ENCODE data around the gene MTURN. TPM values are rescaled to one million over a fixed set of nuclear protein-coding genes. Genes with fewer than 3 reads are reported as not detected.

MTURN gene
- total RNA-seq, 1 donor from 2014 or later, result 4.2 TPM

DNA sequence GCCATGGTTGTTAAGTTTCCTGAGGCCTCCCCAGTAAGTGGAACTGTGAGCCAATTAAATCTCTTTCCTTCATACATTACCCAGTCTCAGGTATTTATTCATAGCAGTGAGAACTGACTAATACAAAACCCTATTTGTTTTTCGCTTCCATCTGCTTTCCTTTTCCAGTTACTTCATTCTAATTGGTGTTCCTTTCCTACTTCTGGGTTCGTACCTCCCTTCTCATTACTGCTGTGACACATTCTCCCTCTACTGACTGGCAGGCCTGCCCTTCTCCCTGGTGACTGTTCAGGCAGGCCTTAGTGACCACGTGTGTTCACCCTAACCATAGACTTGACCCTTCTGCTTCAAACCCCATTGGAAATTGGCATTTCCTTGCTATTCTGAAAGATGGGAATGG, 37.7 kb downstream of the MTURN start:
- no peak for DNase-seq
- intact Hi-C loops (cut with micrococcal nuclease), result no loop called here
- Mint-ChIP-seq H3K9me3 (no peaks in the 10 kb centered on the region), H3K27me3 (peaks cover 4% of the 10 kb centered on the region), H3K27ac (no peak overlapping the region), H3K36me3 (ENCODE audit: low read depth) (no peaks in the 10 kb centered on the region), H3K4me1 (no peaks in the 10 kb centered on the region), H3K4me3 (no peak overlapping the region)

DNA sequence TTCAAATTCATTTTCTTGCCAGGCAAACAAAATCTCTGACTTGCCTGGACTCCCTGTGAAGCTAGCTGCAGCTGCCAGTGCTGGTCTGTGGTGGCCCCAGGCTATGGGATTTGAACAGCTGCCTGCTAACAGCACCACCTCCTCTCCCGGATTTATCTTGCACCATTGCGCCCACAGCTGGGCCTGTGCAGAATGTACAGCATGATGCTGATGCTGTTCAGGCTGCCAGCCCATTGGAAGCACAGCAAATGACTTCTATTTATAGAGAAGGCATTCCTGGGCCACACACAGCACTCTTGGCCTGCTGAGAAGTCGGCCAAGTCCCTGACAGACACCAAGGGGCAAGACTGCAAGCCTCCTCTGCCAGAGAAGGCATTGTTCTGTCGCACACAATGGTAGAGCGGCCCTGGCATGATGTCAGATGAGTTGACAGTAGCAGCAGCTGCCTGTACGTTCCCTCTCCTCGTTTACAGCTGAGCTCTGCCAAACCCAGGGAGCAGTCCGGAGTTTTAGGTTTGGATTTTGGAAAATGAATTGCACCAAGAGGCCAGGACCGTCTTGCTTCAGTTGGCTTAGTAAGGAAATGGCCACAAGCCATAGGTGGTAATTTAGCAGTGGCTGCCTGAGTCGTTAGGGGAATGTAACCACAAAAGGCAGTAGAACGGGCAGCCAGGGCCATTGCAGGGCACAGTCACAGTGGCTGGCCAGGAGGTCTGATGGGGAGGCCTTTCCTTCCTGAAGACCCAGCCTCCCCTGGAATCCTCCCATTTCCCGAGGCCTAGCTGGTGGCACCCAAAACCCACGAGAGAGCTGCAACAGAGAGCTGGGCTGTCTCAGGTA, 38.5 kb downstream of the MTURN start:
- Mint-ChIP-seq H3K9me3 (no peaks in the 10 kb centered on the region), H3K27me3 (peaks cover 4% of the 10 kb centered on the region), H3K36me3 (ENCODE audit: low read depth) (no peaks in the 10 kb centered on the region), H3K4me1 (no peaks in the 10 kb centered on the region), H3K4me3 (no peak overlapping the region), H3K27ac (no peak overlapping the region)
- DNase-seq, result no peak
- intact Hi-C loops (cut with micrococcal nuclease), result no loop called here

GRCh38 chr7:30175180-30175579, 40.4 kb downstream of the MTURN start:
- Mint-ChIP-seq H3K4me1 (peaks cover 7% of the 10 kb centered on the region), H3K27me3 (peaks cover 4% of the 10 kb centered on the region), H3K4me3 (no peak overlapping the region), H3K36me3 (ENCODE audit: low read depth) (no peaks in the 10 kb centered on the region), H3K27ac (no peak overlapping the region), H3K9me3 (no peaks in the 10 kb centered on the region)
- intact Hi-C loops (cut with micrococcal nuclease), result no loop called here
- DNase-seq, result no peak

DNA sequence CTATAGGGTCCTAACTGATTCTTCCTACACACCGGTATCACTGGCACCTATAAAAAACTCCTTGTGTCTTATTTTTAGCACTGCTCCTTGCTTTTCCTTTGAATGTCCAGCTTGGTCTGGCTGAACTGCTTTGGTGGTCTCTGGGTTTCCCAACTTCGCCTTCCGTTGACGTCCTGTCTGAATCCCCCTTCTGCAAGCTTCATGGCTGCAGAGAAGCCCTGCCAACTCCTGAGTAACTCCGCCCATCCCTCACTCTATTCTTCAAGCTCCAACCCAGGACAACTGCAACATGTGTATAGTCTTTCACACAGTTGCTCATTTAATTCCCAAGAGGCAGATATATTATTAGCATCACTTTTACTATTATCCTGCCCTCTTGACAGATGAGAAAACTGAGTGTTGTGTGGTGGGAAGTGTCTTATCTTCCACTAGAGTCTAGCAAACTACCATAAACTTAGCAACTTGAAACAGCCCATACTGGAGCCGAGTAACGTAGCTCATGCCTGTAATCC, 40.9 kb downstream of the MTURN start:
- H3K4me3 Mint-ChIP-seq, result no peak overlapping the region
- peaks cover 2% of the 10 kb centered on the region for H3K27me3 Mint-ChIP-seq
- no peaks in the 10 kb centered on the region for H3K36me3 Mint-ChIP-seq (ENCODE audit: low read depth)
- DNase-seq, result no peak
- H3K4me1 Mint-ChIP-seq, result peaks cover 7% of the 10 kb centered on the region
- no peak overlapping the region for H3K27ac Mint-ChIP-seq
- no peaks in the 10 kb centered on the region for H3K9me3 Mint-ChIP-seq
- intact Hi-C loops (cut with micrococcal nuclease), result no loop called here

- intact Hi-C loops (cut with micrococcal nuclease), result no loop called here
- no peak for DNase-seq
- Mint-ChIP-seq H3K36me3 (ENCODE audit: low read depth) (no peaks in the 10 kb centered on the region), H3K27me3 (no peaks in the 10 kb centered on the region), H3K27ac (no peak overlapping the region), H3K4me1 (peaks cover 7% of the 10 kb centered on the region), H3K4me3 (no peak overlapping the region), H3K9me3 (no peaks in the 10 kb centered on the region)
Observed at GRCh38 chr7:30176463-30177109, 41.8 kb downstream of the MTURN start.

GRCh38 chr7:30177186-30177585, 42.4 kb downstream of the MTURN start:
- H3K9me3 Mint-ChIP-seq, result no peaks in the 10 kb centered on the region
- no peaks in the 10 kb centered on the region for H3K36me3 Mint-ChIP-seq (ENCODE audit: low read depth)
- intact Hi-C loops (cut with micrococcal nuclease), result no loop called here

GRCh38 chr7:30177965-30178364, 43.2 kb downstream of the MTURN start:
- intact Hi-C loops (cut with micrococcal nuclease), result no loop called here
- Mint-ChIP-seq H3K36me3 (ENCODE audit: low read depth) (no peaks in the 10 kb centered on the region), H3K4me3 (no peak overlapping the region), H3K9me3 (no peaks in the 10 kb centered on the region), H3K27ac (no peak overlapping the region), H3K27me3 (no peaks in the 10 kb centered on the region), H3K4me1 (peaks cover 7% of the 10 kb centered on the region)
- no peak for DNase-seq

More at GRCh38 chr7:30177186-30177585, 42.4 kb downstream of the MTURN start:
- Mint-ChIP-seq H3K27ac (no peak overlapping the region), H3K4me1 (peaks cover 7% of the 10 kb centered on the region), H3K4me3 (no peak overlapping the region), H3K27me3 (no peaks in the 10 kb centered on the region)
- no peak for DNase-seq

- intact Hi-C loops (cut with micrococcal nuclease), result no loop called here
- peaks cover 7% of the 10 kb centered on the region for H3K4me1 Mint-ChIP-seq
- H3K27ac Mint-ChIP-seq, result no peak overlapping the region
- H3K27me3 Mint-ChIP-seq, result no peaks in the 10 kb centered on the region
- H3K4me3 Mint-ChIP-seq, result no peak overlapping the region
- no peaks in the 10 kb centered on the region for H3K36me3 Mint-ChIP-seq (ENCODE audit: low read depth)
- no peaks in the 10 kb centered on the region for H3K9me3 Mint-ChIP-seq
- DNase-seq, result no peak
Observed at GRCh38 chr7:30178748-30179436, 44.1 kb downstream of the MTURN start.

DNA sequence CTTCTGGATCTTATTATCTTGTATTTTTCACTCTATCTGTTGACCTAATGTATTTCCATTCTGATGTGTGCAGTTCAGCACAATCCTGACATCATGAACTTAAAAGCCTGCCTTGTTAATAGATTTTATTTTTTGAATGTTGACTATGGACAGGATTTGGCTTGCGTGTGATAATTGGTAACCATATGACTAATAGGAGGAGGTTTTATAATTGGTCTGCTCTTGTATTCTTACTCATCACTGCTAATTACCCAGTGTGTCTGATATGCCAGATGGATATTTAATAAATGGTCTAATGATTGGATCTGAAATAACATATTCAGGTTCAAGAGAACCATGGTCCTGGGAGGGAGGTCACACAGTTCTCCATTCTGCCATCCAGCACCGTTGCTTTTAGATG, 45.9 kb downstream of the MTURN start:
- no peaks in the 10 kb centered on the region for H3K27me3 Mint-ChIP-seq
- DNase-seq, result no peak
- H3K36me3 Mint-ChIP-seq (ENCODE audit: low read depth), result no peaks in the 10 kb centered on the region
- no peak overlapping the region for H3K4me3 Mint-ChIP-seq
- peaks cover 7% of the 10 kb centered on the region for H3K4me1 Mint-ChIP-seq
- no peaks in the 10 kb centered on the region for H3K9me3 Mint-ChIP-seq
- no peak overlapping the region for H3K27ac Mint-ChIP-seq
- intact Hi-C loops (cut with micrococcal nuclease), result no loop called here

GRCh38 chr7:30181211-30181610, 46.4 kb downstream of the MTURN start:
- Mint-ChIP-seq H3K4me3 (no peak overlapping the region), H3K9me3 (no peaks in the 10 kb centered on the region), H3K4me1 (peaks cover 7% of the 10 kb centered on the region), H3K27ac (no peak overlapping the region), H3K27me3 (no peaks in the 10 kb centered on the region), H3K36me3 (ENCODE audit: low read depth) (no peaks in the 10 kb centered on the region)
- DNase-seq, result no peak
- intact Hi-C loops (cut with micrococcal nuclease), result no loop called here

DNA sequence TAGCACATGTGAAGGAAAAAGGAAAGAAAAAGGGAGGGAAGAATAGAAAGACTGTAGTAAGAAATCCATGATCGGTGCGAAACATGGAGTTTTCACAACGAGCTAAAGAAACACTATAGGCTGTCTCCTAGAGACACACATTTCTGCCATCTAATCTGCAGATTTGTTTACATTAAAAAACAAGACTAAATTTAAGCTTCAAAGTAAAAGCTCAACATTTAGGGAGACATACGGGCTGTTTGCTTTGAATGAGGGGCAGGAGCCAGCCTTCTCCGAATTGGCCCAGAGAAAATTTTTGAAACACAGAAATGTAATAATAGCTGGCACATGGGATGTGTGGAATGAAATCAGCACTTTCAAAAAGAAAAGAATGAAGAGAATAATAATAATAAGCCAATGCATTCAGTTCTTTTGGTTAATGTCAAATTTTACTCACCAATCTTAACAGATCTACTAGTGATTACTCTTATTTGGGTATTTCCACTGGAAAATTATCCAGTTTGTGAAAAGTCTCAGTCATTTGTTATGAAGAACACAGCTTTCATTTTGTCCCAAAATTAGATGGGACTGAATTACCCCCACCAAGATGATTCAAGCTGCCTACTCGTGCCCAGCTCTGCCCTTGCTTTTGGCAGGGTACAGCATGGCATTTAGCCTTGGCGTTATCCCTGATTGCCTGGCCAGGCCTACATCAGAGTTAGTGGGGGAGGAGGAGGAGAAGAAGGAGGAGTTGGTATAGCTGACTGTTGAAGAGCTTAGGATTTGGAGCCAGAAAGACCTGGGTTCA, 47.1 kb downstream of the MTURN start:
- H3K27me3 Mint-ChIP-seq, result no peaks in the 10 kb centered on the region
- H3K9me3 Mint-ChIP-seq, result no peaks in the 10 kb centered on the region
- no peak overlapping the region for H3K4me3 Mint-ChIP-seq
- DNase-seq, result no peak
- no peaks in the 10 kb centered on the region for H3K36me3 Mint-ChIP-seq (ENCODE audit: low read depth)
- peaks cover 7% of the 10 kb centered on the region for H3K4me1 Mint-ChIP-seq
- intact Hi-C loops (cut with micrococcal nuclease), result no loop called here
- H3K27ac Mint-ChIP-seq, result no peak overlapping the region

DNA sequence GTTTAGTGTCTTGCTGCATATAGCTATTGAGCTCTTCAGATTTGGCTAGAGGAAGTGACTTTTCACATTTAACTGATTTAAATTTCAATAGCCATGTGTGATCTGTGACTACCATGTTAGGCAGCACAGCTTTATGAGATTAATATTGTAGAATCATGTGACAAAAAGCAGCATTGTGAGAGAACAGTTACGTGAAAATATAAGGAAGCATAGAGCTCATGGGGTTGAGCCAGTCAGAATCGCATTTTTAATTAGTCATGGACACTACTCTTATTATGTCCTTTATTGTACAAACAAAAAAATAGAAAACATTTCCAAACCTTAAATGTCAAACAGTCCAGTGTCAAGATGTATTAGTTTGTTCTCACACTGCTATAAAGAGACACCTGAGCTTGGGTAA, 48.0 kb downstream of the MTURN start:
- no peaks in the 10 kb centered on the region for H3K36me3 Mint-ChIP-seq (ENCODE audit: low read depth)
- intact Hi-C loops (cut with micrococcal nuclease), result no loop called here
- H3K27ac Mint-ChIP-seq, result no peak overlapping the region
- peaks cover 7% of the 10 kb centered on the region for H3K4me1 Mint-ChIP-seq
- no peak for DNase-seq
- no peaks in the 10 kb centered on the region for H3K9me3 Mint-ChIP-seq
- H3K4me3 Mint-ChIP-seq, result no peak overlapping the region
- H3K27me3 Mint-ChIP-seq, result no peaks in the 10 kb centered on the region

- intact Hi-C loops (cut with micrococcal nuclease), result no loop called here
- no peak for DNase-seq
- no peaks in the 10 kb centered on the region for H3K27me3 Mint-ChIP-seq
- no peaks in the 10 kb centered on the region for H3K36me3 Mint-ChIP-seq (ENCODE audit: low read depth)
- no peak overlapping the region for H3K27ac Mint-ChIP-seq
- H3K4me3 Mint-ChIP-seq, result no peak overlapping the region
- peaks cover 5% of the 10 kb centered on the region for H3K4me1 Mint-ChIP-seq
- peaks cover 4% of the 10 kb centered on the region for H3K9me3 Mint-ChIP-seq
Observed at GRCh38 chr7:30183749-30184369, 49.1 kb downstream of the MTURN start.

Measured in activated CD4-positive, alpha-beta T cell treated with anti-CD3 and anti-CD28 coated beads, Interleukin-2, amount 10 ng/mL, durations not matched to agents 24 days and 14 days (primary cell).